ENCODE results near the gene KRTAP5-8. TPM values are rescaled to one million over a fixed set of nuclear protein-coding genes. Genes with fewer than 3 reads are reported as not detected.

KRTAP5-8 gene
- total and polyA plus RNA-seq, 9 of the 15 experiments (the other 6 are each of a cell fraction or from before 2014, with no cell fraction given): not detected

DNA sequence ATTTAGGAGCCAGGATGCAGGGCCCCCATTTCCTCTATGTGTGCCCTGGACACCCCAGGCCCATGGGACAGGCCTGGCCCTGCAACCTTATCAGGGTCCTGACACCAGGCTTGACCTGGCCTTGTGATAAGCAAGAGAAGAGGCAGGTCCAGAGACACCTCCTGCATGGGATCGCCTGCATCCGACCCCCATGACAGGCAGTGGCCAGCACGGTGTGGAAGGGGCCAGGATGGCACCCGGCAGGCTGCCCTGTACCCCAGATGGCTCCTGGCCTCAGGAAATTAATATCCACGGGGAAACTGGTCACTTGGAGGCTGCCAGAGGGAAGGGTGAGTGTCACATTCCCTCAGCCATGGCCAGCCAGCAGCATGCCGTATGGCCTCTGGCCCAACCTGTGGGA lies 17.2 kb downstream of the KRTAP5-8 start:
- H3K36me3 ChIP-seq (ENCODE audit: control insufficient read depth, insufficient read depth, low read length): no peaks in the 10 kb centered on the region
- in situ Hi-C loops (cut with MboI): no loop called here
- DNase-seq (ENCODE audit: extremely low read depth in 1 of 4, low spot score in 3 of 4): no peak
- no peak overlapping the region for H3K27ac ChIP-seq (ENCODE audit: extremely low read depth, low read depth, low read length)
- H3K4me2 ChIP-seq (ENCODE audit: insufficient read depth, low read length): no peak overlapping the region
- CTCF ChIA-PET (ENCODE audit: low intra/inter-chr PET ratio): no interaction called here
- intact Hi-C loops (cut with micrococcal nuclease): no loop called here
- POLR2A ChIA-PET: no interaction called here
- H2AFZ ChIP-seq (ENCODE audit: low read depth, low read length): no peak overlapping the region
- peak overlapping the region in 1 of 2 experiments; percentile 18; a peak in 1 of 4 replicates for H3K9ac ChIP-seq (ENCODE audit: insufficient read depth in 1 of 2, low read depth in 2 of 2, low read length in 2 of 2)
- H4K20me1 ChIP-seq (replicated peaks; ENCODE audit: control insufficient read depth, insufficient read depth, low read length): no peaks in the 10 kb centered on the region
- H3K79me2 ChIP-seq (ENCODE audit: control insufficient read depth, insufficient read depth, low read length): no peaks in the 10 kb centered on the region
- H3K27me3 ChIP-seq (ENCODE audit: control insufficient read depth in 2 of 2, insufficient read depth in 2 of 2, low read length in 2 of 2): peaks cover 3 to 28% of the 10 kb centered on the region in 2 experiments; a peak in 3 of 5 replicates
- no peaks in the 10 kb centered on the region for H3K9me1 ChIP-seq (ENCODE audit: control insufficient read depth, insufficient read depth, low read length)
- peaks cover 0 to 3% of the 10 kb centered on the region in 2 experiments; a peak in 1 of 5 replicates for H3K4me1 ChIP-seq (replicated peaks in 1 of 2; ENCODE audit: control insufficient read depth in 2 of 2, insufficient read depth in 2 of 2, low read length in 2 of 2)
- no peak for FAIRE-seq
- no peak for ATAC-seq
- 8% methylated on average over 6 of the region's 6 CpGs for WGBS (ENCODE audit: insufficient coverage, low coverage, missing lambda C conversion rate)
- no peak overlapping the region for H3K4me3 ChIP-seq
- no TSS peak for BruUV-seq (replicated peaks)
- H3K9me3 ChIP-seq (replicated peaks; ENCODE audit: control insufficient read depth, insufficient read depth, low read depth, low read length): no peaks in the 10 kb centered on the region
- TF ChIP-seq, protein P1, sequence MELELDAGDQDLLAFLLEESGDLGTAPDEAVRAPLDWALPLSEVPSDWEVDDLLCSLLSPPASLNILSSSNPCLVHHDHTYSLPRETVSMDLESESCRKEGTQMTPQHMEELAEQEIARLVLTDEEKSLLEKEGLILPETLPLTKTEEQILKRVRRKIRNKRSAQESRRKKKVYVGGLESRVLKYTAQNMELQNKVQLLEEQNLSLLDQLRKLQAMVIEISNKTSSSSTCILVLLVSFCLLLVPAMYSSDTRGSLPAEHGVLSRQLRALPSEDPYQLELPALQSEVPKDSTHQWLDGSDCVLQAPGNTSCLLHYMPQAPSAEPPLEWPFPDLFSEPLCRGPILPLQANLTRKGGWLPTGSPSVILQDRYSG (tag; conservative IDR thresholded peaks at IDR 0.05; ENCODE audit: low read depth): no peak
- TF ChIP-seq ZBTB1 (CRISPR knock-in tag; IDR thresholded peaks at IDR 0.05; ENCODE audit: borderline replicate concordance, low read depth) (no peak), ESRRA (IDR thresholded peaks at IDR 0.05; ENCODE audit: borderline replicate concordance, low read depth) (no peak), ZBTB9 (CRISPR knock-in tag; IDR thresholded peaks at IDR 0.05) (no peak), THRAP3 (IDR thresholded peaks at IDR 0.05; ENCODE audit: borderline replicate concordance) (no peak), ZNF347 (CRISPR knock-in tag; IDR thresholded peaks at IDR 0.05; ENCODE audit: low read depth) (no peak), HNRNPL (IDR thresholded peaks at IDR 0.05; ENCODE audit: low read depth, low read length) (no peak), FOXM1 (IDR thresholded peaks at IDR 0.05; ENCODE audit: low read depth) (no peak), FOXM1 (CRISPR knock-in tag; IDR thresholded peaks at IDR 0.05; ENCODE audit: low read depth) (no peak), SMARCE1 (IDR thresholded peaks at IDR 0.05) (no peak), MITF (IDR thresholded peaks at IDR 0.05) (no peak), DNMT1 (IDR thresholded peaks at IDR 0.05) (no peak), TBL1XR1 (IDR thresholded peaks at IDR 0.05; ENCODE audit: low read length in 2 of 2) (no peak), SREBF2 (CRISPR knock-in tag; IDR thresholded peaks at IDR 0.05) (no peak)
- TF ChIP-seq, protein P2, sequence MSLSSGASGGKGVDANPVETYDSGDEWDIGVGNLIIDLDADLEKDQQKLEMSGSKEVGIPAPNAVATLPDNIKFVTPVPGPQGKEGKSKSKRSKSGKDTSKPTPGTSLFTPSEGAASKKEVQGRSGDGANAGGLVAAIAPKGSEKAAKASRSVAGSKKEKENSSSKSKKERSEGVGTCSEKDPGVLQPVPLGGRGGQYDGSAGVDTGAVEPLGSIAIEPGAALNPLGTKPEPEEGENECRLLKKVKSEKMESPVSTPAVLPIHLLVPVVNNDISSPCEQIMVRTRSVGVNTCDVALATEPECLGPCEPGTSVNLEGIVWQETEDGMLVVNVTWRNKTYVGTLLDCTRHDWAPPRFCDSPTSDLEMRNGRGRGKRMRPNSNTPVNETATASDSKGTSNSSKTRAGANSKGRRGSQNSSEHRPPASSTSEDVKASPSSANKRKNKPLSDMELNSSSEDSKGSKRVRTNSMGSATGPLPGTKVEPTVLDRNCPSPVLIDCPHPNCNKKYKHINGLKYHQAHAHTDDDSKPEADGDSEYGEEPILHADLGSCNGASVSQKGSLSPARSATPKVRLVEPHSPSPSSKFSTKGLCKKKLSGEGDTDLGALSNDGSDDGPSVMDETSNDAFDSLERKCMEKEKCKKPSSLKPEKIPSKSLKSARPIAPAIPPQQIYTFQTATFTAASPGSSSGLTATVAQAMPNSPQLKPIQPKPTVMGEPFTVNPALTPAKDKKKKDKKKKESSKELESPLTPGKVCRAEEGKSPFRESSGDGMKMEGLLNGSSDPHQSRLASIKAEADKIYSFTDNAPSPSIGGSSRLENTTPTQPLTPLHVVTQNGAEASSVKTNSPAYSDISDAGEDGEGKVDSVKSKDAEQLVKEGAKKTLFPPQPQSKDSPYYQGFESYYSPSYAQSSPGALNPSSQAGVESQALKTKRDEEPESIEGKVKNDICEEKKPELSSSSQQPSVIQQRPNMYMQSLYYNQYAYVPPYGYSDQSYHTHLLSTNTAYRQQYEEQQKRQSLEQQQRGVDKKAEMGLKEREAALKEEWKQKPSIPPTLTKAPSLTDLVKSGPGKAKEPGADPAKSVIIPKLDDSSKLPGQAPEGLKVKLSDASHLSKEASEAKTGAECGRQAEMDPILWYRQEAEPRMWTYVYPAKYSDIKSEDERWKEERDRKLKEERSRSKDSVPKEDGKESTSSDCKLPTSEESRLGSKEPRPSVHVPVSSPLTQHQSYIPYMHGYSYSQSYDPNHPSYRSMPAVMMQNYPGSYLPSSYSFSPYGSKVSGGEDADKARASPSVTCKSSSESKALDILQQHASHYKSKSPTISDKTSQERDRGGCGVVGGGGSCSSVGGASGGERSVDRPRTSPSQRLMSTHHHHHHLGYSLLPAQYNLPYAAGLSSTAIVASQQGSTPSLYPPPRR (CRISPR knock-in tag; IDR thresholded peaks at IDR 0.05; ENCODE audit: borderline replicate concordance): no peak
